Measurements from ENCODE around the gene IRGQ.
"Not testable (repeated sequence)": the region's sequence is repeated elsewhere in the genome, so short reads cannot be mapped to it uniquely, and the experiment has no call there.

IRGQ gene

GRCh38 chr19:43552198-43552450 lies 43.8 kb downstream of the IRGQ start:
- no peak for DNase-seq (ENCODE audit: low read depth)
- no peak overlapping the region for H3K4me3 ChIP-seq (ENCODE audit: low read depth, low read length)

- no peak for DNase-seq (ENCODE audit: low read depth)
- H3K4me3 ChIP-seq (ENCODE audit: low read depth, low read length), result no peak overlapping the region
These were observed 44.3 kb downstream of the IRGQ start for GRCh38 chr19:43551399-43552197.

- DNase-seq (ENCODE audit: low read depth), result no peak
- H3K4me3 ChIP-seq (ENCODE audit: low read depth, low read length), result no peak overlapping the region
These were observed 47.2 kb downstream of the IRGQ start for GRCh38 chr19:43548706-43549105.

GRCh38 chr19:43547926-43548325 lies 48.0 kb downstream of the IRGQ start:
- not testable (repeated sequence) for DNase-seq (ENCODE audit: low read depth); H3K4me3 ChIP-seq (ENCODE audit: low read depth, low read length)

- no peak overlapping the region for H3K4me3 ChIP-seq (ENCODE audit: low read depth, low read length)
- DNase-seq (ENCODE audit: low read depth), result no peak
These were observed 49.4 kb downstream of the IRGQ start for GRCh38 chr19:43546581-43546980.

GRCh38 chr19:43545981-43546380 lies 50.0 kb downstream of the IRGQ start:
- no peak for DNase-seq (ENCODE audit: low read depth)
- H3K4me3 ChIP-seq (ENCODE audit: low read depth, low read length), result no peak overlapping the region

GRCh38 chr19:43545276-43545675 lies 50.7 kb downstream of the IRGQ start:
- no peak for DNase-seq (ENCODE audit: low read depth)

GRCh38 chr19:43544077-43544476 lies 51.9 kb downstream of the IRGQ start:
- H3K4me3 ChIP-seq (ENCODE audit: low read depth, low read length), result no peak overlapping the region

More at GRCh38 chr19:43545276-43545675, 50.7 kb downstream of the IRGQ start:
- no peak overlapping the region for H3K4me3 ChIP-seq (ENCODE audit: low read depth, low read length)

GRCh38 chr19:43541920-43542650 lies 53.8 kb downstream of the IRGQ start:
- no peak for DNase-seq (ENCODE audit: low read depth)
- H3K4me3 ChIP-seq (ENCODE audit: low read depth, low read length), result no peak overlapping the region

More at GRCh38 chr19:43544077-43544476, 51.9 kb downstream of the IRGQ start:
- DNase-seq (ENCODE audit: low read depth), result no peak

- no peak overlapping the region for H3K4me3 ChIP-seq (ENCODE audit: low read depth, low read length)
- no peak for DNase-seq (ENCODE audit: low read depth)
These were observed 55.6 kb downstream of the IRGQ start for GRCh38 chr19:43540381-43540780.

- no peak for DNase-seq (ENCODE audit: low read depth)
These were observed 57.0 kb downstream of the IRGQ start for GRCh38 chr19:43538922-43539321.

GRCh38 chr19:43534816-43535761 lies 60.8 kb downstream of the IRGQ start:
- DNase-seq (ENCODE audit: low read depth), result no peak
- no peak overlapping the region for H3K4me3 ChIP-seq (ENCODE audit: low read depth, low read length)

More at GRCh38 chr19:43538922-43539321, 57.0 kb downstream of the IRGQ start:
- H3K4me3 ChIP-seq (ENCODE audit: low read depth, low read length), result no peak overlapping the region
